SK-N-SH (cell line): ENCODE data around the gene GSTO2. TPM values are rescaled to one million over a fixed set of nuclear protein-coding genes. Genes with fewer than 3 reads are reported as not detected.

ENCODE experiments used
- CTCF ChIA-PET: fragments of 300-600, 350-600 bp; formaldehyde crosslinking; extraction: SDS; loops from one replicate; lab custom pipeline; 2021; lab: Yijun Ruan, JAX
- POLR2A ChIA-PET: fragments of 350-600 bp; sonication (Branson Sonifier 250); formaldehyde crosslinking; extraction: SDS; loops from one replicate; lab custom pipeline; 2020; ENCODE audit warnings: antibody characterized with exemption, inconsistent platforms; lab: Yijun Ruan, JAX
- DNase-seq: peaks from one replicate; pipeline ENCODE4 v3.0.0; 2012
- H2AFZ ChIP-seq: fragments of 200-600 bp; sonication (generic); 2 replicates; pipeline ENCODE4 v1.8.1; 2016; ENCODE audit warnings: antibody characterized with exemption, mild to moderate bottlenecking, low read depth
- H3F3A ChIP-seq: fragments of 200-600 bp; sonication (generic); replicated peaks from 2 replicates; pipeline ENCODE3; 2016; ENCODE audit warnings: antibody characterized with exemption, mild to moderate bottlenecking; ENCODE audit not compliant: insufficient read depth
- H3K27ac ChIP-seq, 2 experiments: fragments of 200-500 bp in 1 of 2; fragments of 200-600 bp in 1 of 2; sonication (Bioruptor generic) in 1 of 2; sonication (generic), shearing (Covaris generic) in 1 of 2; 2 replicates each; pipeline versions ENCODE4 v1.5.1 to v1.6.1; 2014 to 2016; ENCODE audit warnings: low read depth in 2 of 2, inconsistent platforms in 1 of 2, low read length in 1 of 2, mild to moderate bottlenecking in 1 of 2, mixed read lengths in 1 of 2
- H3K27me3 ChIP-seq: fragments of 200-600 bp; sonication (generic), shearing (Covaris generic); 2 replicates; pipeline ENCODE4 v1.6.1; 2016; ENCODE audit warnings: mixed run types; ENCODE audit not compliant: insufficient read depth
- H3K36me3 ChIP-seq, 2 experiments: fragments of 200-500 bp in 1 of 2; fragments of 200-600 bp in 1 of 2; sonication (Bioruptor generic) in 1 of 2; sonication (generic) in 1 of 2; replicated peaks in 1 of 2; 2 replicates each; pipeline versions ENCODE3 to v1.5.1; 2014 to 2016; ENCODE audit warnings: low read length in 1 of 2, mild to moderate bottlenecking in 1 of 2; ENCODE audit not compliant: insufficient read depth in 2 of 2, control insufficient read depth in 1 of 2
- H3K4me1 ChIP-seq, 2 experiments: fragments of 200-500 bp in 1 of 2; fragments of 200-600 bp in 1 of 2; sonication (Bioruptor generic) in 1 of 2; sonication (generic), shearing (Covaris generic) in 1 of 2; 2 replicates each; pipeline versions ENCODE4 v1.5.1 to v1.6.1; 2014 to 2016; ENCODE audit warnings: low read depth in 1 of 2, low read length in 1 of 2, mixed run types in 1 of 2; ENCODE audit not compliant: insufficient read depth in 2 of 2, control insufficient read depth in 1 of 2
- H3K4me2 ChIP-seq: fragments of 200-600 bp; sonication (generic), shearing (Covaris generic); 2 replicates; pipeline ENCODE4 v1.6.1; 2017; ENCODE audit warnings: mixed run types
- H3K4me3 ChIP-seq, 2 experiments: fragments of 200-500 bp in 1 of 2; fragments of 200-600 bp in 1 of 2; sonication (Bioruptor generic) in 1 of 2; sonication (generic), shearing (Covaris generic) in 1 of 2; 2 replicates each; pipeline versions ENCODE4 v1.5.1 to v1.8.1; 2014 to 2016; ENCODE audit warnings: low read depth in 2 of 2, inconsistent platforms in 1 of 2, low read length in 1 of 2, mild to moderate bottlenecking in 1 of 2, mixed read lengths in 1 of 2, moderate library complexity in 1 of 2
- H3K79me2 ChIP-seq: fragments of 200-600 bp; sonication (generic); 2 replicates; pipeline ENCODE4 v1.8.1; 2017; ENCODE audit warnings: mild to moderate bottlenecking; ENCODE audit not compliant: insufficient read depth
- H3K9ac ChIP-seq: fragments of 200-600 bp; sonication (generic); 2 replicates; pipeline ENCODE4 v1.6.1; 2017; ENCODE audit warnings: mixed run types
- H3K9me2 ChIP-seq: fragments of 200-600 bp; sonication (generic); 2 replicates; pipeline ENCODE4 v1.6.1; 2017; ENCODE audit warnings: mixed run types
- H3K9me3 ChIP-seq: fragments of 200-600 bp; sonication (generic); 2 replicates; pipeline ENCODE4 v1.6.1; 2017; ENCODE audit warnings: mixed run types, mild to moderate bottlenecking, moderate library complexity
- H4K20me1 ChIP-seq: fragments of 200-600 bp; sonication (generic); 2 replicates; pipeline ENCODE4 v1.6.1; 2017; ENCODE audit warnings: mild to moderate bottlenecking, mixed run types; ENCODE audit not compliant: insufficient read depth
- FOSL2 ChIP-seq: IDR thresholded peaks from 2 replicates; pipeline ENCODE4 v1.4.0; 2012; ENCODE audit warnings: low read depth, mild to moderate bottlenecking, moderate library complexity, borderline replicate concordance
- FOXM1 ChIP-seq: IDR thresholded peaks from 2 replicates; pipeline ENCODE4 v1.4.0; 2012; ENCODE audit warnings: low read depth, mild to moderate bottlenecking
- MEF2A ChIP-seq: IDR thresholded peaks from 2 replicates; pipeline ENCODE4 v1.4.0; 2012; ENCODE audit warnings: low read depth, borderline replicate concordance
- NFIC ChIP-seq: IDR thresholded peaks from 2 replicates; pipeline ENCODE4 v1.4.0; 2012; ENCODE audit warnings: borderline replicate concordance
- SIN3A ChIP-seq: IDR thresholded peaks from 2 replicates; pipeline ENCODE4 v1.6.1; 2012; ENCODE audit warnings: low read depth, mild to moderate bottlenecking, low read length, moderate library complexity, borderline replicate concordance
- SMC3 ChIP-seq: IDR thresholded peaks from 2 replicates; pipeline ENCODE4 v1.6.1; 2012; ENCODE audit warnings: low read depth, low read length, improper control_type of control experiment
- TAF1 ChIP-seq: IDR thresholded peaks from 2 replicates; pipeline ENCODE4 v1.6.1; 2012; ENCODE audit warnings: low read depth, mild to moderate bottlenecking, low read length, moderate library complexity, borderline replicate concordance
- TCF12 ChIP-seq: IDR thresholded peaks from 2 replicates; pipeline ENCODE4 v1.4.0; 2012
- ZBTB33 ChIP-seq: IDR thresholded peaks from 2 replicates; pipeline ENCODE4 v1.4.0; 2012; ENCODE audit warnings: low read depth, borderline replicate concordance
- WGBS: methylation state at CpG from one replicate; pipeline ENCODE4 v1.1.6; 2017; ENCODE audit warnings: low lambda C conversion rate; 5-methylcytosine and 5-hydroxymethylcytosine counted together
- polyA plus RNA-seq, 3 experiments: library from polyadenylated mRNA; depleted of rRNA; stranded (reverse); fragments of >200 nt; gene quantifications; 2 replicates each; pipeline ENCODE4 v1.2.3, GENCODE V29; 2012
- TF ChIP-seq, protein P1 (sequence below): fragments of 150-350 bp; IDR thresholded peaks from 2 replicates; pipeline ENCODE4 v1.6.1; 2017; ENCODE audit warnings: antibody characterized with exemption, low read length, low read depth, borderline replicate concordance
- TF ChIP-seq, protein P2 (sequence below): IDR thresholded peaks from 2 replicates; pipeline ENCODE4 v1.6.1; 2012; ENCODE audit warnings: mild to moderate bottlenecking, low read depth, low read length, moderate library complexity

GSTO2 gene
- polyA plus RNA-seq, 1 of the 3 experiments (the other 2 are of a cell fraction) = 0.49 TPM

- no peaks in the 10 kb centered on the region for H3K36me3 ChIP-seq
- H3K27ac ChIP-seq = peak overlapping the region; percentile 3 to 98; a peak in 3 of 4 replicates
- peak overlapping the region in 1 of 2 experiments; percentile 94; a peak in 3 of 4 replicates for H3K4me3 ChIP-seq
- peaks cover 8% of the 10 kb centered on the region; the same call in 1 of the 2 replicates for H4K20me1 ChIP-seq
- H2AFZ ChIP-seq = peak overlapping the region; percentile 85; the same call in 1 of the 2 replicates
- ChIA-PET CTCF (interaction anchor here (2.4 to 7.7 kb wide), 4 partner anchors 11 to 48 kb away, joined by 22 to 65 read pairs (median 31); partner anchors contain the start of gene CFAP58), POLR2A (no interaction called here)
- DNase-seq = no peak
- H3K9me3 ChIP-seq = no peaks in the 10 kb centered on the region
- H3K9ac ChIP-seq = peak overlapping the region; percentile 96; the same call in 1 of the 2 replicates
- 46% methylated on average over 11 of the region's 11 CpGs for WGBS
- H3K4me1 ChIP-seq = peaks cover 16 to 22% of the 10 kb centered on the region in 2 experiments; a peak in 2 of 4 replicates
- peak overlapping the region; percentile 76 for H3K4me2 ChIP-seq
- no peaks in the 10 kb centered on the region for H3K27me3 ChIP-seq
- peaks cover 36% of the 10 kb centered on the region for H3K79me2 ChIP-seq
- H3F3A ChIP-seq = peaks cover 17% of the 10 kb centered on the region
- H3K9me2 ChIP-seq = no peaks in the 10 kb centered on the region
- TF ChIP-seq, protein P1, sequence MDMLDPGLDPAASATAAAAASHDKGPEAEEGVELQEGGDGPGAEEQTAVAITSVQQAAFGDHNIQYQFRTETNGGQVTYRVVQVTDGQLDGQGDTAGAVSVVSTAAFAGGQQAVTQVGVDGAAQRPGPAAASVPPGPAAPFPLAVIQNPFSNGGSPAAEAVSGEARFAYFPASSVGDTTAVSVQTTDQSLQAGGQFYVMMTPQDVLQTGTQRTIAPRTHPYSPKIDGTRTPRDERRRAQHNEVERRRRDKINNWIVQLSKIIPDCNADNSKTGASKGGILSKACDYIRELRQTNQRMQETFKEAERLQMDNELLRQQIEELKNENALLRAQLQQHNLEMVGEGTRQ = no peak
- peak; percentile 94 for TF ChIP-seq MEF2A
- 0 out of 2 replicates have a peak, but pooled peaks have one; percentile 11 for TF ChIP-seq TCF12
- TF ChIP-seq, protein P2, sequence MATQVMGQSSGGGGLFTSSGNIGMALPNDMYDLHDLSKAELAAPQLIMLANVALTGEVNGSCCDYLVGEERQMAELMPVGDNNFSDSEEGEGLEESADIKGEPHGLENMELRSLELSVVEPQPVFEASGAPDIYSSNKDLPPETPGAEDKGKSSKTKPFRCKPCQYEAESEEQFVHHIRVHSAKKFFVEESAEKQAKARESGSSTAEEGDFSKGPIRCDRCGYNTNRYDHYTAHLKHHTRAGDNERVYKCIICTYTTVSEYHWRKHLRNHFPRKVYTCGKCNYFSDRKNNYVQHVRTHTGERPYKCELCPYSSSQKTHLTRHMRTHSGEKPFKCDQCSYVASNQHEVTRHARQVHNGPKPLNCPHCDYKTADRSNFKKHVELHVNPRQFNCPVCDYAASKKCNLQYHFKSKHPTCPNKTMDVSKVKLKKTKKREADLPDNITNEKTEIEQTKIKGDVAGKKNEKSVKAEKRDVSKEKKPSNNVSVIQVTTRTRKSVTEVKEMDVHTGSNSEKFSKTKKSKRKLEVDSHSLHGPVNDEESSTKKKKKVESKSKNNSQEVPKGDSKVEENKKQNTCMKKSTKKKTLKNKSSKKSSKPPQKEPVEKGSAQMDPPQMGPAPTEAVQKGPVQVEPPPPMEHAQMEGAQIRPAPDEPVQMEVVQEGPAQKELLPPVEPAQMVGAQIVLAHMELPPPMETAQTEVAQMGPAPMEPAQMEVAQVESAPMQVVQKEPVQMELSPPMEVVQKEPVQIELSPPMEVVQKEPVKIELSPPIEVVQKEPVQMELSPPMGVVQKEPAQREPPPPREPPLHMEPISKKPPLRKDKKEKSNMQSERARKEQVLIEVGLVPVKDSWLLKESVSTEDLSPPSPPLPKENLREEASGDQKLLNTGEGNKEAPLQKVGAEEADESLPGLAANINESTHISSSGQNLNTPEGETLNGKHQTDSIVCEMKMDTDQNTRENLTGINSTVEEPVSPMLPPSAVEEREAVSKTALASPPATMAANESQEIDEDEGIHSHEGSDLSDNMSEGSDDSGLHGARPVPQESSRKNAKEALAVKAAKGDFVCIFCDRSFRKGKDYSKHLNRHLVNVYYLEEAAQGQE = no peak
- 0 out of 2 replicates have a peak, but pooled peaks have one; percentile 9 for TF ChIP-seq NFIC
Observed at GRCh38 chr10:104339469-104340110, 70.6 kb downstream of the GSTO2 start.

GRCh38 chr10:104340111-104340526 lies 71.1 kb downstream of the GSTO2 start:
- no peak overlapping the region for H3K4me3 ChIP-seq
- H3K9ac ChIP-seq = no peak overlapping the region
- 75% methylated on average over 4 of the region's 4 CpGs for WGBS
- POLR2A ChIA-PET = no interaction called here
- H3K27me3 ChIP-seq = no peaks in the 10 kb centered on the region
- H2AFZ ChIP-seq = no peak overlapping the region
- peaks cover 31% of the 10 kb centered on the region for H3K79me2 ChIP-seq
- H3F3A ChIP-seq = peaks cover 17% of the 10 kb centered on the region
- DNase-seq = no peak
- no peaks in the 10 kb centered on the region for H3K9me3 ChIP-seq
- peaks cover 8% of the 10 kb centered on the region; the same call in 1 of the 2 replicates for H4K20me1 ChIP-seq
- H3K27ac ChIP-seq = peak overlapping the region in 1 of 2 experiments; percentile 98; a peak in 2 of 4 replicates
- CTCF ChIA-PET = interaction anchor here (7.7 kb wide), 1 partner anchor 34 kb away, joined by 38 read pairs; no protein-coding TSS in a partner anchor
- peak overlapping the region; percentile 76; the same call in 1 of the 2 replicates for H3K4me2 ChIP-seq
- H3K36me3 ChIP-seq = no peaks in the 10 kb centered on the region
- peaks cover 16 to 20% of the 10 kb centered on the region in 2 experiments; a peak in 2 of 4 replicates for H3K4me1 ChIP-seq
- H3K9me2 ChIP-seq = no peaks in the 10 kb centered on the region
- TF ChIP-seq, protein P2 = no peak
- TF ChIP-seq TAF1 (no peak), ZBTB33 (no peak), FOSL2 (no peak), FOXM1 (no peak), SIN3A (no peak), SMC3 (no peak), NFIC (no peak)
